Stimulated activated CD8-positive, alpha-beta memory T cell treated with anti-CD3 and anti-CD28 coated beads, Interleukin-15, amount 100 ng/mL, for 48 hours (primary cell): ENCODE data around the gene IER2.
"Not testable (repeated sequence)": the region's sequence is repeated elsewhere in the genome, so short reads cannot be mapped to it uniquely, and the experiment has no call there.

ENCODE experiments used
- DNase-seq, 2 donors: peaks; one replicate each; pipeline ENCODE4 v3.0.0-alpha.2; 2020; ENCODE audit warnings: low read depth in 2 of 2

Gene IER2

GRCh38 chr19:13138171-13138915 is 11.9 kb upstream of the IER2 start:
- DNase-seq, result no peak

DNA sequence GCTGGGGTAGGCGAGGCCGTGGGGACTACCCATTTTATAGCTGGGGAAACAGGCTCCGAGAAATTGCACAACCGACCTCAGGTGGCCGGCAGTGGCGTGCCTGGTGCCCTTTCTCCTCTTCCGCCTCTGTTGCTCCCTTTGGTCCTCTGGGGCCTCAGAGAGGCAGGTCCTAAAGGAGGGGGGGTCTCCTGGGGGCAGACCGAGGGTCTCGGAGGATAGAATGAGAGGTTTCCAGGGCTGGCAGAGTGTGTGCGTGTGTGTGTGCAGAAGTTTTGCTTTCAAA is 11.4 kb upstream of the IER2 start:
- no peak for DNase-seq

- DNase-seq, result no peak
These were observed 10.4 kb upstream of the IER2 start for GRCh38 chr19:13139633-13140311.

GRCh38 chr19:13146763-13147563 is 3.2 kb upstream of the IER2 start:
- no peak for DNase-seq

- not testable (repeated sequence) for DNase-seq
These were observed 1.0 kb upstream of the IER2 start for GRCh38 chr19:13149173-13149627.

GRCh38 chr19:13149628-13150186 is 504 bp upstream of the IER2 start:
- DNase-seq, result no peak

DNA sequence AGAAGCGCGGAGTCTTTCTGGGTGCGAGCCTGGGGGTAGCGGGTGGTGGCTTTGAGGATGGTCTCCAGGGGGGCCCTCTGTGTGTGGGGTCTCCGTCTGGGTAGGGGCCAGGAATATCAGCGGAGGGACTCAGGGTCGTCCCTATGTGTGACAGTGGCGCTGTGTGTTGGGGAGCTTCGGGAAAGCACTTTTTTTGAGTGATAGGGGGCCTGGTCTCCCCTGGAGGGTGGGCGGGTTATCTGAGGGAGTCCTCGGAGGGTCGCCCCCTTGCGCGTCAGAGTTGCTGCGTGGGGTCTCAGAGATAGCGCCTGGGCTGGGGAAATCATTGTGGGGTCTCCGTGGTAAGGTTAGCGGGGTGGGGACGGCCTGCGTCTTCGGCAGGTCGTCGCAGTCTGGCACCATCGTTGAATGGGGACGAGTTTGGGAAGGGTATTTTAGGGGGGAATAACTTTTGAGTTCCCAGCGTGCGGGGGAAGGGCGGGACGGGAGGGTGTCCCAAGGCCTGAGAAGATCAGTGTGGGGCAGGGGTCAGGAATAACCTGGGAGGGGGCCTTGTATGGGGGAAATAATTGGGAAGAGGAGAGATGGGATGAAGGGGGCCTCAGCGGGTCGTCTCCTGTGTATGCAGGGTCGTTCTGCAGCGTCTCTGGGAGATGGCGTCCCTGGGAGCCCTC is 857 bp downstream of the IER2 start:
- DNase-seq, result no peak

DNA sequence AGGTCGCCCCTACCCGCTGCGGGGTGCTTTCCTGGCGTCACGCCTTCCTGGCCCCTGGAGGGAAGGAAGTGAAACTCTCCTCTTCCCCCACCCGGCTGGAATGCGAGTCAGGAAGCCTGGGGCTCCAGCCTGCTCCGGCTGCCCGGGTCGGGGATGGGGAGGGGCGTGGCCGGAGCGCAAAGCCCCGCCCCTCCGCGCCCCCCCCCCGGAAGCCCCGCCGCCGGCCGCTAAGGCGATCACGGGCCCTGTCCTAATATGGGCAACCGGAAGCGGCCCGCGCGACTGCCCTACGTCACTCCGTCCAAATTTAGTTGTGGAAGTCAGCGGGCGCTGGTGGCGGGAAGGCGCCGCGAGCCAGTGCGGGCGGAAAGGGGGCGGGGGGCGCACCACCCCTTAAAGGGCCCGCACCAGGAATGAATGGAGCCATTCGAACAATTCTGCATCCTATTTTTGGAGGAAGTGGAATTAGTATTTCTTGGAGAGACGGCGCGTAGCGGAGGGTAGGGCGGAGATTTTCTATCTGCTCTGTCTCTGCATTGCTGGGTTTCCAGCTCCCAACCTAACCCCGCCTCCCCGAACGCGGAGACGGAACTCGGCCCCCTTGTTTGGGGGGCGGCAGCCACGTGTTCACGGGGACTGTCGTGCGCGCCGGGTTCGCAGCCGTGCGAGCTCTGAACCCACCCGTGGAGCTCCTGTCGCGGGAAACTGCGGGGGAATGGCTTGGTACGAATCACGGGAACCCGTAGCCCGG is 1.6 kb downstream of the IER2 start:
- DNase-seq, result peak; percentile 94 to 95

- DNase-seq, result no peak
These were observed 2.3 kb downstream of the IER2 start for GRCh38 chr19:13152356-13152973.

DNA sequence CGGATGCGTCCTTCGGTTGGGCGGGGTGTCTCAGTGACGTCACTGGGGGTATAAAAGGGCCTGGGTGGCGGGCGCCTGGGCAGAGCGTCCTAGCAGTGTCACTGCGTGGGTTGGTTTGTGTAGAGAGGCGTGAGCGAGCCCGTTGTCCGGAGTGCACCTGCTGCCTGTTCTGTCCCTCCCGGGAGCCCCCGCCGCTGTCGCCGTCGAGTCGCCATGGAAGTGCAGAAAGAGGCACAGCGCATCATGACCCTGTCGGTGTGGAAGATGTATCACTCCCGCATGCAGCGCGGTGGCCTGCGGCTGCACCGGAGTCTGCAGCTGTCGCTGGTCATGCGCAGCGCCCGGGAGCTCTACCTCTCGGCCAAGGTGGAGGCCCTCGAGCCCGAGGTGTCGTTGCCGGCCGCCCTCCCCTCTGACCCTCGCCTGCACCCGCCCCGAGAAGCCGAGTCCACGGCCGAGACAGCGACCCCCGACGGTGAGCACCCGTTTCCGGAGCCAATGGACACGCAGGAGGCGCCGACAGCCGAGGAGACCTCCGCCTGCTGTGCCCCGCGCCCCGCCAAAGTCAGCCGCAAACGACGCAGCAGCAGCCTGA is 2.9 kb downstream of the IER2 start:
- peak; percentile 90 to 92 for DNase-seq

GRCh38 chr19:13153569-13154240 is 3.5 kb downstream of the IER2 start:
- DNase-seq, result no peak

GRCh38 chr19:13154241-13154778 is 4.1 kb downstream of the IER2 start:
- peak; percentile 66 to 67 for DNase-seq

DNA sequence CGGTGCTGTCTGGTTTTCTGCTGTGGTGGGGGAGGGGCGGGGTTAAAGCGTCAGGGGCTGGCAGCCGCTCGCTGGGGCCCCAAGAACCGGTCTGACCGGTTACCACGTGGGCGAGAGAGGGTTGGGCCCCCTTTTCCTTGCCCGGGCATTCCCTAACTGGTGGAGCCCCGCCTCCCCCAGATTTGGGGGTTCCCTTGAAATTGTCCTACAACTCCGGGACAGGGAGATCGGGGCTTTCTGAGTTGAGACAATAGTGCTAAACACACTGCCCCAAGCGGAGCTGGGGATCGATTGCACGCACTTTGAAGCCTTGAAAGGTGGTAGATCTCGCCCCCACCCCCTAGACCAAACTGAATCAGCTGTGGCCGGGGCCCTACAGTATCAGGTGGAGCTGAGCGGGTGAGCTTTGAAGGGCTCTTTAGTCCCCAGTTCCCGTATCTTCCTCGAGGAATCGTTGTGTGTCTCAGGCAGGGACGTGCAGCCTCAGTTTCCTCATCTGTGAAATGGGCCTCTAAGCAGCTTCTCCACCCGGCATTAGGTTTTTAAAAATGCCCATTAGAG is 4.8 kb downstream of the IER2 start:
- DNase-seq, result peak; percentile 73 to 77

GRCh38 chr19:13155472-13156359 is 5.5 kb downstream of the IER2 start:
- peak; percentile 70 to 79 for DNase-seq

GRCh38 chr19:13159713-13160112 is 9.5 kb downstream of the IER2 start:
- DNase-seq, result no peak

DNA sequence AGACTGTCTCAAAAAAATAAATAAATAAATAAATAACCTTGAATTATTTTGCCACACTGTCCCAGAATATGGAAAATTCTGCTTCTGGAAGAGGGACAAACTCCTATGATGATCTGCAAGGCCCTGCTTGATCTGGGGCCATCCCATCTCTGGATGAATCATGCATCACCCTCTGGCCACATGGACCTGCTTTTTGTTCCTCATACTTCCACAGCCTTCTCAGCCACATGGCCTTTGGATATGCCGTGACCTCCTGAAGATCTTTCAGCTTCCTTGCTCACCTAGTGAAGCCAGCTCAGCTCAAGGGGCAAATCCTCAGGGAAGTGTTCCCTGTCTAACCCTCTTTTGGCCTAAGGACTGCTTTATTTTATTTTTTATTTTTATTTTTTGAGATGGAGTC is 10.3 kb downstream of the IER2 start:
- no peak for DNase-seq

DNA sequence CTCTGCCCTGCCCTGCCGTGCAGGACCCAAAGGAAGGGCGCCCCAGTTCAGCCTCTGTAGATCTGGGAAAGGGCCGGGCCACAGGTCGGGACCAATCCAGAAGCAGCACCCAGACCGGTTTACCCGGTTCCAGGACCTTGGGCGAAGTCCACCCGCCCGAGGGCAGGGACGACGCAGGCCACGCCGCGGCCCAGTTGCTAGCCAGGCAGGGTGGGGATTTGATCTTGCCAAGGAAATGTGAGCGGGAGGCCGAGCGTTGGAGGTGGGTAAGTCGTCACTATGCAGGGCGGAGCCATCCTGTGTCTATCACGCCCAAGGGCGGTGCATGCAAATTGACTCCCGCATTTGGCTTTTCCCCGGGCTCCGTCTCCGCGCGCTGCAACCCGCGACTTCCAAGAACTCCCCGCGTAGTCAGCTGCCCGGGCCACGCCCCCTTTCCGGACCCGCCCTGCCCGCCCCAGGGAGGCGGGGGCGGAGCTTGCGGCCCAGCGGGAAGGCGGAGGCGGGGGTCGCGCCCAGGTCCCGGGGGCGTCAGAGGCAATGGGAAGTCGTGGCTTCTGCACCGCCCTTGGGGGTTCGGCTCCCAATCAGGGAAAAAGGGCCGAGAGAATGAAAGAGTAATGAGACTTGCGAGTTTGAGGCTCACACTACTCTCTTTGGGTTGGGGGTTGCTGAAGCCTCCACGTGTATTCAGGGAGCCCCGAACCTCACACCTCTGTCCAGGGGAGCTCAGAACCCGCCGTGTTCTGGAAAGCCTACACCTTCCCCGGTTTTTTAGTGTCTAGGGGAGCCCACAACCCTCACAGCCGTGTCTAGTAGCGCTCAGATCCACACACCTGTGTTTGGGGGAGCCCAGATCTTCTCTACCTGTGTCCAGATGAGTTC is 12.8 kb downstream of the IER2 start:
- DNase-seq, result peak; percentile 88 to 90
